A549 (cell line): Measurements from ENCODE around the gene LGI1. TPM values are rescaled to one million over a fixed set of nuclear protein-coding genes. Genes with fewer than 3 reads are reported as not detected.
A peak's percentile ranks its signal among the peaks of the same experiment; 100 is the strongest.

ENCODE experiments used
- ATAC-seq, 2 experiments: fragments of 200-7000 bp in 1 of 2; fragments of >200 bp in 1 of 2; cut with Nextera tagmentation in 1 of 2; cut with Tn5 transposase in 1 of 2; 3 replicates each; pipeline versions ENCODE4 v1.8.0 to v1.9.1; 2018 to 2020; ENCODE audit warnings: mild to moderate bottlenecking in 1 of 2, moderate library complexity in 1 of 2
- CTCF ChIA-PET: fragments of 300-600 bp; sonication (Branson Sonifier 250); formaldehyde crosslinking; extraction: SDS; loops from one replicate; lab custom pipeline; 2021; ENCODE audit warnings: antibody characterized with exemption, inconsistent platforms; lab: Yijun Ruan, JAX
- POLR2A ChIA-PET: fragments of 350-600 bp; formaldehyde crosslinking; extraction: SDS; loops from one replicate; lab custom pipeline; 2021; ENCODE audit warnings: antibody characterized with exemption, inconsistent platforms; lab: Yijun Ruan, JAX
- DNase-seq, 2 experiments: peaks; one replicate each; pipeline versions ENCODE4 v3.0.0 to v3.0.0-alpha.2; 2011 to 2016; ENCODE audit warnings: low read depth in 1 of 2, low spot score in 1 of 2
- FAIRE-seq: peaks from 2 replicates; lab custom pipeline; 2011; peaks lifted over from hg19 to GRCh38; lab: Jason Lieb, UNC
- H3K27ac ChIP-seq, 2 experiments: fragments of >200 bp; sonication (Bioruptor Twin); formaldehyde crosslinking; 3 replicates each; pipeline ENCODE4 v1.5.1; 2016 to 2017
- H3K4me1 ChIP-seq: fragments of >200 bp; sonication (Bioruptor Twin); formaldehyde crosslinking; 3 replicates; pipeline ENCODE4 v1.6.1; 2016
- H3K4me2 ChIP-seq: fragments of >200 bp; sonication (Bioruptor Twin); formaldehyde crosslinking; 3 replicates; pipeline ENCODE4 v1.6.1; 2016
- H3K4me3 ChIP-seq: fragments of >200 bp; sonication (Bioruptor Twin); formaldehyde crosslinking; 3 replicates; pipeline ENCODE4 v1.5.1; 2016
- H3K9me3 ChIP-seq: fragments of >200 bp; sonication (Bioruptor Twin); formaldehyde crosslinking; 3 replicates; pipeline ENCODE4 v1.6.1; 2016
- BCL3 ChIP-seq: fragments of >200 bp; sonication (Bioruptor Twin); formaldehyde crosslinking; IDR thresholded peaks from 3 replicates; pipeline ENCODE4 v1.6.1; 2016
- CBX8 ChIP-seq: fragments of 200-600 bp; sonication (generic); IDR thresholded peaks from 2 replicates; pipeline ENCODE4 v1.6.1; 2016
- CHD2 ChIP-seq: fragments of 150-350 bp; IDR thresholded peaks from 2 replicates; pipeline ENCODE4 v1.6.1; 2014; ENCODE audit warnings: low read length; ENCODE audit not compliant: partially characterized antibody
- CHD4 ChIP-seq: fragments of 200-600 bp; sonication (generic); IDR thresholded peaks from 2 replicates; pipeline ENCODE4 v1.6.1; 2016; ENCODE audit warnings: antibody characterized with exemption, mild to moderate bottlenecking, borderline replicate concordance
- EP300 ChIP-seq, 2 experiments: fragments of >200 bp; sonication (Bioruptor Twin); formaldehyde crosslinking; IDR thresholded peaks; 2 replicates in 1 of 2; 3 replicates in 1 of 2; pipeline ENCODE4 v1.6.1; 2016 to 2017
- GATA3 ChIP-seq: IDR thresholded peaks from 2 replicates; pipeline ENCODE4 v1.6.1; 2012; ENCODE audit warnings: borderline replicate concordance
- HES2 ChIP-seq: fragments of >200 bp; sonication (Bioruptor Twin); formaldehyde crosslinking; IDR thresholded peaks from 2 replicates; pipeline ENCODE4 v1.6.1; 2016
- HMGXB4 ChIP-seq: fragments of 250-450 bp; sonication (Bioruptor Pico); IDR thresholded peaks from 2 replicates; pipeline ENCODE4 v1.5.0; 2021; ENCODE audit warnings: mild to moderate bottlenecking, moderate library complexity, borderline replicate concordance
- HOXB5 ChIP-seq: fragments of 250-450 bp; sonication (Bioruptor Pico); IDR thresholded peaks from 2 replicates; pipeline ENCODE4 v1.5.0; 2020; ENCODE audit warnings: mild to moderate bottlenecking, moderate library complexity
- JUNB ChIP-seq: fragments of >200 bp; sonication (Bioruptor Twin); formaldehyde crosslinking; IDR thresholded peaks from 2 replicates; pipeline ENCODE4 v1.6.1; 2016
- KDM1A ChIP-seq: fragments of 200-600 bp; sonication (generic); IDR thresholded peaks from 2 replicates; pipeline ENCODE4 v1.6.1; 2016; ENCODE audit warnings: low read depth, mild to moderate bottlenecking
- MAZ ChIP-seq: fragments of 150-350 bp; IDR thresholded peaks from 2 replicates; pipeline ENCODE4 v1.6.1; 2014; ENCODE audit warnings: antibody characterized with exemption, low read depth, low read length, borderline replicate concordance
- MYC ChIP-seq: IDR thresholded peaks from 2 replicates; pipeline ENCODE4 v1.6.1; 2012; ENCODE audit warnings: mild to moderate bottlenecking, inconsistent platforms, low read length, improper control_type of control experiment, borderline replicate concordance
- NFE2L2 ChIP-seq: fragments of 150-350 bp; conservative IDR thresholded peaks from 2 replicates; pipeline ENCODE4 v1.6.1; 2014; ENCODE audit warnings: low read length
- NR3C1 ChIP-seq: fragments of >200 bp; sonication (Bioruptor Twin); formaldehyde crosslinking; IDR thresholded peaks from 3 replicates; pipeline ENCODE4 v1.6.1; 2017
- PBX3 ChIP-seq: IDR thresholded peaks from 2 replicates; pipeline ENCODE4 v1.6.1; 2012
- POLR2A ChIP-seq: IDR thresholded peaks from 2 replicates; pipeline ENCODE4 v1.6.1; 2012; ENCODE audit warnings: mild to moderate bottlenecking, low read length
- POLR2AphosphoS2 ChIP-seq: conservative IDR thresholded peaks from 2 replicates; pipeline ENCODE4 v1.6.1; 2012; ENCODE audit warnings: low read length, improper control_type of control experiment, inconsistent platforms
- USF2 ChIP-seq: fragments of 450-650 bp; IDR thresholded peaks from 2 replicates; pipeline ENCODE4 v1.6.1; 2014; ENCODE audit warnings: antibody characterized with exemption
- WGBS: methylation state at CpG from one replicate; pipeline ENCODE4 v1.1.6; 2017; ENCODE audit errors: missing lambda C conversion rate; 5-methylcytosine and 5-hydroxymethylcytosine counted together
- polyA plus RNA-seq, 4 experiments: library from polyadenylated mRNA; depleted of rRNA in 3 of 4; stranded (reverse); fragments of >200 nt; fragmentation: RNase III in 1 of 4; extraction: RNeasy Plus Mini Kit Qiagen cat#74134 plus additional on column Dnase treatment in 1 of 4; gene quantifications; 2 replicates in 3 of 4; 3 replicates in 1 of 4; pipeline ENCODE4 v1.2.3, GENCODE V29; 2011 to 2017

LGI1 gene
- polyA plus RNA-seq, 2 of the 4 experiments (the other 2 are of a cell fraction) = not detected

GRCh38 chr10:93797825-93798224, 40.1 kb downstream of the LGI1 start:
- ATAC-seq (no peak), FAIRE-seq (peak; percentile 70), DNase-seq (no peak)
- Histone ChIP-seq H3K4me3 (no peak overlapping the region), H3K9me3 (no peaks in the 10 kb centered on the region), H3K4me2 (no peak overlapping the region), H3K27ac (no peak overlapping the region), H3K4me1 (no peaks in the 10 kb centered on the region)
- ChIA-PET CTCF (no interaction called here), POLR2A (no interaction called here)
- TF ChIP-seq POLR2A (no peak), NR3C1 (no peak), CHD2 (no peak), HOXB5 (CRISPR knock-in tag) (no peak), CHD4 (no peak), MYC (no peak), EP300 (IDR thresholded peaks at IDR 0.05) (no peak), PBX3 (no peak), USF2 (no peak), HMGXB4 (CRISPR knock-in tag) (no peak), GATA3 (no peak)
- 34% methylated on average over 2 of the region's 2 CpGs for WGBS

GRCh38 chr10:93799155-93799708, 41.5 kb downstream of the LGI1 start:
- ChIA-PET CTCF (interaction anchor here (0.6 to 8.9 kb wide), 3 partner anchors 15 to 70 kb away, joined by 3 to 65 read pairs (median 3); no protein-coding TSS in a partner anchor), POLR2A (no interaction called here)
- no peaks in the 10 kb centered on the region for H3K4me1 ChIP-seq
- H3K4me3 ChIP-seq = no peak overlapping the region
- TF ChIP-seq USF2 (no peak), HES2 (no peak), NFE2L2 (no peak), MAZ (no peak), JUNB (no peak), HOXB5 (CRISPR knock-in tag) (no peak), KDM1A (no peak), POLR2AphosphoS2 (no peak), BCL3 (no peak), CBX8 (no peak)
- WGBS = 44% methylated on average over 5 of the region's 5 CpGs
- ATAC-seq = no peak
- FAIRE-seq = no peak
- no peak overlapping the region for H3K27ac ChIP-seq
- H3K9me3 ChIP-seq = no peaks in the 10 kb centered on the region
- DNase-seq = no peak
- H3K4me2 ChIP-seq = no peak overlapping the region
